ENCODE results near the gene ARID2. TPM values are rescaled to one million over a fixed set of nuclear protein-coding genes. Genes with fewer than 3 reads are reported as not detected.

ARID2 gene
- total and polyA plus RNA-seq, 2 experiments from 2014 or later: 26.5 to 54.9 TPM

- TF ChIP-seq ZNF462 (CRISPR knock-in tag; IDR thresholded peaks at IDR 0.05) (no peak), CTCF (conservative IDR thresholded peaks at IDR 0.05; ENCODE audit: low read depth in 2 of 2) (no peak), REST (IDR thresholded peaks at IDR 0.05; ENCODE audit: unreplicated experiment) (no peak), ETS1 (IDR thresholded peaks at IDR 0.05) (no peak)
Measured at GRCh38 chr12:45918818-45919217, 189.3 kb downstream of the ARID2 start (continued).
